HG02970 (cell line): ENCODE data around the gene HPCAL4.

Experiments used
- ATAC-seq: cut with Tn5 transposase; IDR thresholded peaks from one replicate; pipeline ENCODE4 v1.9.1; 2021; ENCODE audit warnings: mild to moderate bottlenecking, moderate library complexity, moderate number of reproducible peaks; ENCODE audit not compliant: unreplicated experiment, low FRiP score

HPCAL4 gene

DNA sequence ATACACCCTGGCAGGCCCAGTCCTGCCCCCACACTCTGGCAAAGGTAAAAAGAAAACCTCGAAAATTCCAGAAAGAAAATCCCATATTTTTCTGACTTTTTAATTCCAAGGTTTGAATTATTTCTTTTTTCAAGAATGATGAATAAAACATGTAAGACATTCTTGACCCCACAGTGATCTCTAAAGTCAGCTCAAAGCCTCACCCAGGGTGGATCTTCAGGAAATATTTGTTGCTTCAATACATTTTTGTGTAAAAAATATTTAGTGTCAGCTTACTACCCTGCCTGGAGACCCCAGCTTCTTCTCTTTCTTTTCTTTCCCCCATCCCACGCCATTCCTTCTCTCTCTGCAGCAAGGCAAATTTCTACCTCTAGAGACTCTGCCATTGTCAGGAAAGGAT, 12.3 kb downstream of the HPCAL4 start:
- no peak for ATAC-seq

DNA sequence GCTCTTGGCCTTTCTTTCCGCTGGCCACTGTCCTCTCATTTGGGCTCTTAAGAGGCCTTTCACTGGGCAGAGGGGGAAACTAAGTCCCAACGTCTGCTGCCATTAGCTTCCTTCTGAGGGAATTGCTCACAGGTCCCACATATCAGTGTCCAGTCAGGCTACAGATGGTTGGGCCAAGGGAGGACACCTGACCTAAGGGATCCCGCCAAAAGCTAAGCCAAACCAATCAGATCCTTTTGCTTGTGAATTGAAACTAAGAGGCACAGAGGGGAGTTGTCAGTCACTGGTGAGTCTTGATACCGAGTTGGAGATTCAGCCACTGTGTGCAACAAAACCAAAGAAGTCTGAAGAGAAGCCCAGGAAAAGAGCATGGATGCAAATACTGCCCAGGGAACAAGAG, 13.6 kb downstream of the HPCAL4 start:
- ATAC-seq = no peak

DNA sequence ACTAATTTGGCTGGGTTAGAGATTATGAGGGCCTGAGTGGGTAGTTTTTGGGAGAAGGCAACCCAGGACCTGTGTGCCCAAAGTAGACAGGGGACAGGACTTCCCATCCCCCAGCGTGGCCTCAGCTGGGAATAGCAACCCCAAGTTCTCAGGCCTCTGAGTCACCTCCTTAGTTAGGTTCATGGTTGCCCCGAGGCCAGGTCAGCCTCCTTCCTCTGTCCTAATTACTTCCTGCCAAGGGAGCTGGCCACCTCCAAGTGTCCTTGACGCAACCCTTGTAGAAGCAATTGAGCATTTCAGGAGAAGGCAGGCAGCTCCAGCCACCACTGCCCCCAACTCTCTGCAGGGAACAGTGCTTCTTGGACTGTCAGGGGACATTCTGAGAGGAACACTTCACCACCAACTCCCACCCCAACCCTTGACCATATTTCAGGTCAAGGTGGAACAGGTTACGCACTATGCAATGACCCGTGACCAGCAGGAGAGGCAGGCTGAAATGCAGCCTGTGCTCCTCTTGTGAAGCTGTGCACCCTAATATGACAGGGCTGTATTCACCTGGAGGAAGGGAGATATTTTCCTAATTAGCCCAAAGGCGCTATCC, 14.2 kb downstream of the HPCAL4 start:
- no peak for ATAC-seq

DNA sequence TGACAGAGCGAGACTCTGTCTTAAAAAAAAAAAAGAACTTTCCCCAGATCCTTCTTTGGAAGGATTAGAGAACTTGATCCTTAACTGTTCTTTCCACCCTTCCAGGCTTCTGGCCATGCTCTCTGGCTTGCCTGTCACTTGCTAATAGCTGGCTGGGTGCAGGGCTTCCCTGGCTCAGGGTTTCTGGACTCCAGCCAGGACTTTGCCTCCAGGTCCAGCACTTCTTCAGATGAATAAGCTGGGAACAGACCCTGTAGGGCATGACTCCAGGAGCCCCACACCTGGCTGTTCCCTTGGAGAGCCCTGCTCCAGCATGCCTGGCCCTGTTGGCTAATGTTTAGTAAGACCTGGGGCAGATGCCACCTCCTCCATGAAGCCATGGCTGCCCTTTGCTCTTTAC, 16.0 kb downstream of the HPCAL4 start:
- no peak for ATAC-seq

DNA sequence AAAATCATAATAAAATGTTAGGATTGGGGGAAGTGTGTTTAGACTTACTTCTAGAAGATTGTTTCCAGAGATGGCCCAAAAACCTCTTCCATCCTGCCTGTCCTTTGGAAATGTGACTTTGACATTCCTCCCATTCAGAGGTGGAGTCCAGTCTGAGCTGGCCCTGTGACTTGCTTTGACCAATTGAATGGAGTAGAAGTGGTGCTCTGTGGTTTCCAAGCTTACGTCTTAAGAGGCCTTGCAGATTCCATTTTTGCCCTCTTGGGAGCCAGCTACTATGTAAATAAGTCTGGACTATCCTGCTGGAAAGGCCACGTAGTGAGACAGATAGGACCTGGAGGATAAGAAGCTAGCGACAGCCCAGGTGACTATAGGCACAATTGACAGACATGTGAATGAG, 18.0 kb downstream of the HPCAL4 start:
- ATAC-seq = no peak

DNA sequence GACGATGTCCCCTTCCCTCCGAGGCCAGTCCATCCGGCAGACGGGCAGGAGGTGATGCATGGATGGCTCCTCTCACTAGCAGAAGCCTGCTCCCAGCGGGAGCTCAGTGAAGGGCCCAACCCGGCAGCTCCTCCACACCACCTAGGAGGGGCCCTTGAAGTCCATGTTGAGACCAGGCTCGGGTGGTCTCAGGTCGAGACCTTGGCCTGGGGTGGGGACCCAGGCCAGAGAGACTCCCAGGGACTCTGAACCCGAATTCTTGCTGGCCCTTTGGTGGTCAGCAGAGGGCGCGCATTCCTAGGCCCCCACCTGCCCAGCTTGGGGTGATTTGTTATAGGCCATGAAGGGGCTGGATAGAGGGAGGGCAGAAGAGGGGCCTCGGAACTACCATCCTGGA, 18.7 kb downstream of the HPCAL4 start:
- no peak for ATAC-seq

DNA sequence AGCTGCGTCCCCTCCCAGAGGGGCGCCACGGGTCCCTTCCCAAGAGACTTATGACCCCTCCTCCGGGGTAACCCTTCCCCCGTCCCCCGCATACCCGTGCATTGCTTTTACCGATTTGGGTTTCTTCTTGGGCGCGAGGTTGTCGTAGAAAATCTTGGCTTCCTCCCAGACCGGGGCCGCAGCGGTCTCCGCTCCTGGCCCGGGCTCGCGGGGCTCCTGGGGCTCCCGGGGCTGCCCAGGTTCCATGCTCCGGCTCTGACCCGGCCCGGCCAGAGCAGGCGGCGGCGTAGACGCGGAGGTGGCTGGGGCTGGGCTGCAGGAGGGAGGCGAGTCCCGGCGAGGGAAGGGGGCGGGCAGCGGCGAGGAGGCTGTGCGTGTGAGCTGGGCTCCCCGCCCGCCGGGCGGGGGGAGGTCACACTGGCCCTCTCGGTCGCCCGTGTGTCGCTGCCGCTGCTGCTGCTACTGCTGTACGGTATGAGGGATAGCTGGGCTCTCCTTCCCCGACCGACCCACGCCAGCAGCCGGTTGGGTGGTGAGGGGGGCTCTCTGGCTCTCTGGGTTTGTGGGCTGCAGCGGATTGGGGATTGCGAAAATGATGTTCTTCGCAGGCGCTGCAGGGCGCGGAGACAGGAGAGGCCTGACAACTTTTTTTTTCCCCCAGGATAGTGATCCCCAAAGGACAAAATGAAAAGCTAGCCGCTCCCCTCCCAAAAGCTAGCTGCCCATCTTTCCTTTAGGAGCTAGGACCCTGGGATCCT, 19.3 kb downstream of the HPCAL4 start, which contains the start of gene NT5C1A:
Gene NT5C1A, minus strand, starts transcription at position 315 of the 758 bp plus-strand sequence. Its CDS starts 69 bp downstream, at position 246.
- ATAC-seq = no peak

DNA sequence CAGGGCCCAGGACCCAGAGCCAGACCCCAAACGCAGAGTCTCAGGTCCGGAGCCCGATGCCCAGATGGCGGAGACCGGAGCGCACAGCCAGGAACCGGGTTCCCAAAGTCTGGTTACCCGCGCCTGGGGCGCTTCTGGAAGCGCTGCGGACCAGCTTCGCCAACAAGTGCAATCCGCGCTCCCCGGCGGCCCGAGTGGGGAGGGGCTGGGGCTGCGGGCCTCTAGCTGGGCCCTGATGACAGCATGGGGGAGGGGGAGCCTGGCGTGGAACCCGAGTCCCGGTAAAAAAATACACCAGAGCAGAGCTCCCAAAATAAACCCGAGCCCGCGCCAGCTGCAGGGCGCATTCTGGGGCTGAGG, 19.8 kb downstream of the HPCAL4 start:
- ATAC-seq = no peak

DNA sequence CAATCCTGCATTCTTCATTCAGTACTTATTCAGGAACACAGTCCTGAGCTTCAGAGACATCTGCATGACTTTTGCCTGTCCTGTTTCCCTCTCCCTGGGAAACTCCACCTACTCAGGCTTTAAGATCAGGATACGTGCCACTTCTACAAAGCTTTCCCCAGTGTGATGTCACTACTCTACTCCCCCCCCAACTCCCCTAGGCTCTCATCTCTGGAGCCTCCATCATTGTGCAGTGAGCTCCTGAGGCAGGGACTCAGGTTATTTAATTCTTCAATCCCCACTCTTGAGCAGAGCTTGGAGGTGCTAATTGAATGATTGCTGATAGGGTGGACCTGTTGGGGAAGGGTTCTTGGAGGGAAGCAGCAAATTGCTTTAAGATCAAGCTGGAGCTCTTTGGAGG, 20.5 kb downstream of the HPCAL4 start:
- no peak for ATAC-seq

DNA sequence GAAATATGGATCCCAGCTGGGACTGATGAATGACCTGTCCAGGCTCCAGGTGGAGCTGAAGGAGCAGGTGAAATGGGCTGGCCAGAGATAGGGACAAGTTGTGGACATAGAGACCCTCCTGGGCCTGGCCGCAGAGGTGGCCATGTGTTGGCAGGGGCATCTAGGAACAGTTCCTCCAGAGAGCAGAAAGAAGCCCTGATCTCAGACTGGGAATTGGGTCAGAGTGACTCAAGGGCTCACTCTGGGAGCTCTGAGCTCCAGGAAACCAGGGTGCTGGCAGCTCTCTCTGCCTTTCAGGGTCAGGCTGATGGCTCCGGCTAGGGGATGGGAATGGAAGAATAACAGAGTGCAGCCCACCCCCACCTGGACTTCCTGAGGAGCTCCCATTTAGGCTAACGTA, 22.3 kb downstream of the HPCAL4 start:
- no peak for ATAC-seq

DNA sequence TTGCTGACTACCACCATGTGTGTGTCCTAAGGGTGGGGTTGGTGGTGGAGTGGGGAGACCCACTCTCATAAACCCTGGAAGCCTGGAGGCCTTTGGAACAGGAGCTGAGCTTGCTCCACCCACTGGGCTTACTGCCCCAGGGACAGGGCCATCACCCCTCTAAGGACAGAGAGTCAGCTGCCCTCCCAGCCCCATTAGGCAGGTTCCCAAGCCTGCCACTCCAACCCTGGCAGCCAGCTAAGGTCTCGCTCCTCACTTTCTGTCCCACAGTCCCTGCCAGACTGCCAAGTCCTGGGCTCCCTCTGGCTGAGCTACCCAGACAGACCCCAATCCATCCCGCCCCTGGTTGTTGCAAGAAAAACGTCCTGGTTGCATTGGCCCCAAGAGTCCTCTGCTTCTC, 23.1 kb downstream of the HPCAL4 start:
- no peak for ATAC-seq

DNA sequence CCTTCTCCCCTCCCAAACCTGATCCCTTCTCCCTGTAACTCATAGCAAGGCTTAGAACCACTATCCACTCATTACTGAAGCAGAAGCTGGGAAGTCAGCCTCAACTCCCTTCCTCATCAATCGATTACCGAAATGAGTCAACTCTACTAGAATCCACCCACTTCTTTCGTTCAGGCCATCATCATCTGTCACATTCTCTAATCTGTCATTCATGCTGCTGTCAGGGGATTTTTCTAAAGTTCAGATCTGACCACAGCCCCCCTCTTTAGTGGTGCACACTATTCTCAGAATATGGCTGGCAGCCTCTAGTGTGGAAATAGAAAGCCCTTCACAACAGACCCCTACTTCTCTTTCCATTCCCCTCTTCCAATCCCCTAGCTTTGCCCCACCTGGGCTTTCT, 24.5 kb downstream of the HPCAL4 start:
- ATAC-seq = peak; percentile 50

DNA sequence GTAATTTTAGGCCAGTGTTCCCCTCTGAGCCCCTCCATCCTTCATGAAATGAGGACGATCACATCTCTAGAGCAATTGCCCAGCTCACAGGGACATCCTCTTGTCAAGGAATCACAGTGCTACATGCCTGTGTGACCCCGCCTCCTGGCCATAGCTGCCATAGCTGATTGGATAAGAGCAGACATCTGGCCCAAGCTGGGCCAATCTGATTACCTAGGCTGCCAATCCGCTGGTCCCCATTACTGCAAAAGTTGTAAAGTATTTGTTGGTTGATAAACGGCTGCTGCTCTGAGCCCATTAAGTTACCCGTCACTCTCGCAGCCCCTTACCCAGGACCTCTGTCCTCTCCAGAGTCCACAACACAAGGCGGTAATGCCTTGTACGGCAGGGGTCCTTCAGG, 27.7 kb downstream of the HPCAL4 start:
- no peak for ATAC-seq

DNA sequence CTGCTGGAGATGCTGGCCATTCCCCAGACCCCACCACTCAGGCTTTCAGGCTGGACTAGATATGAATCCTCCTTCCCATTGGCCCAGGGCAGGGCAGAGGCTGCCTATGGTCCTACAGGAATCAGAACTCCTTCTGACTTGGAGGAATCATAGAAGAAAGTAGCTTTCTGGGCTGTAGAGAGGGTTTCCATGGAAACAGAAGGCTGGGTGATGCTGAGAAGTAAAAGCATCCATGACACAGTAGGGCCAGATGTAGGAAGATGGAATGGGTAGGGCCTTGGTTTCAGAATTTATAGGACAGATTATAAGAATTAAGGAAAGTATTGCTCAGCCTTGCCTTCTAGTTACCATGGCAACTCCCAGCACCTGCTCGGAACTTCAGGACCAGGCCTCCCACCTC, 28.4 kb downstream of the HPCAL4 start:
- ATAC-seq = no peak

DNA sequence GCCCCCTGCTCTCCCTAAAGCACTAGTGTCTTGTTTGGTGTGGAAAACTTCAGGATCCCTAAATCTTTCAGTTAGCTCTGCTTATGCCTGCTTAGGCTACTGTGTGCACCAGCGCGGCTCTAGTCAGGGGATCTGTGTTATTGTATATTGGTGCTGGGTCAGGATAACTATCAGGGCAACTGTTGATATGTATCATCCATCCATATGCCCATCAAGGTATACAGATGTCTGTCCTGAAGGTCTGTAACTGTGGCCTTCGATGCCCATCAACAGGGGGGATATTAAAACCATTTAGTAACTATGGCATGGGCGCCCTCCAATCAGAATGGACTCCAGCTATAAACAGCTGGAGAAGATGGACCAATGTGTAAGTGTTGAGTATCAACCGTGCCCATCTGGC, 31.7 kb downstream of the HPCAL4 start:
- ATAC-seq = no peak

DNA sequence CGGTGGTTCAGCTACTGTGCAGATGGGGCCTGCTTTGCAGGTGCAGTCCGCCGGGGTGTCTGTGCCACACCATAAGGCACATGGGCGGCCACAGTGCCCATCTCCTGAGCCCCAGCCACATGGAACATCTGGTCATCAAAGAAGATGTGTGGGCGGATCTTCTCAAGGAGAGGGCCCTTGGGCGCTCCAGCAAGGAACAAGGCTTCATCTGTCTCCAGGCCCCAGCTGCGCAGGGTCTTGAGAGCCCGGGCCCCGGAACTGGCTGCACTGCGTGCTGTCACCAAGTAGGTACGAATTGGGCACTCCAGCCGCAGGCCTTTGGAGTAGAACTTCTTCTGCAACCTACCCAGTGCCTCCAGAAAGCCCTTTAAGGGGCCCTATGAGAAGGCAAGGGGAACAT, 32.1 kb downstream of the HPCAL4 start:
- ATAC-seq = no peak

DNA sequence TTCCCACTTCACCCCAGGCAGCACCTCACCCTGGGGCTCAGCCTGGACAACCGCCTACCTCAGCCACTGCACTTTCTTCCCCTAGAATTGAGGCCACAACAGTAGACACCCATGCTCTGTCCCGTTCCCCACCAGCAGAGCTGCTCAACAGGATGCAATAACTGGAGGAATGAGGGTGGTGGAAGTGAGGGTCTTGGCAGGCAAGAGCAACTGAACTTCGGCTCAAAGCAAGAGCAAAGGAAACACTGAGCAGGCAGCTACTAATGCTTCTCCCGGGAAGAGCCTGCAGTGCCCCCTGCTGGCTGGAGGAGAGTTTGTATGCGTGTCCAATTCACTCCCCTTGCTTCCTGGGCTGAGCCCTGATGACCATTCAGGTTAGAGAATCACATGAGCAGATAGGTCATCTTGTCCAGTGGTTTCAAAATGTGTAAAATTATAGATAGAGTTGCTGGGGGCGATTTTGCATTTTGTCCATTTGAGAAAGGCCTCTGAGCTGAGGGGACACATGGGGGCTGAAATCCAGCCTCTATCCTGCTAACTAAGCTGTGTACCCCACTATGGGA, 33.2 kb downstream of the HPCAL4 start:
- ATAC-seq = no peak

DNA sequence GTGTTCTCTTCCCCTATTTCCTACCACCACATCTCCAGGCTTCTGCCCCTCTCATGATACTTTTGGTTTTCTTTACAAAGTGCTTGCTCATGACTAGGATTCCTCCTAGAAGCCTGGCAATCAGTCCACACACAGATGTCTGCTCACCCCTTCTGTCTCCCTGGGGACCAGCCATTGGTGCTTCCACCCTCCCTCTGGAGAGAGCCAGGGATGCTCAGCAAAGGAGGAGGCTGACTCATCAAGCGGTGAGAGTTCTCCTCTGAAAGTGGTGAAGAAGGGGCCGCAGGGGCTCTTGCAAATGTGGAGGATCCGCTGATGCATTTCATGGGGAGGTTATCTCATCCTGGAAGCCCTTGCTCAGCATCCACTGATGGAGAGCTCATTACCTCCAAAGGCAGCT, 33.8 kb downstream of the HPCAL4 start:
- ATAC-seq = no peak

DNA sequence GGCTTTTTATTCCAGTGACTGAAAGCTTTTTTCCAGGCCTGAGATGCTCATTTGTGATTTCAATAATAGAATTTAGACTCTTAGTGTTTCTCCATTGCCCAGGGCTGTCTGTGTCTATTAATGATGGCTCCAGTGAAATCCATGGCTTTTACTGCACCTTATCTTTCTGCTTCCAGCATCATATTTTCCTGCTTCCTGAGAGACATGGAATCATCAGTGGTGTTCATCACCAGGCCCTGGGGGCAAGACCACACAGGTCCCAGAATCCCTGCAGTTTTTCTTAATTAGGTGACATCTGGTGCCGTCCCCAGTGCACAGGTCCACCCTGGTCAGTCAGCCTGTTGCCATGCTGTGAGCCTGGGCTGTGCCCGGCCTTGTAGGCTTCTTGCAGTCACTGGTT, 34.8 kb downstream of the HPCAL4 start:
- ATAC-seq = no peak

DNA sequence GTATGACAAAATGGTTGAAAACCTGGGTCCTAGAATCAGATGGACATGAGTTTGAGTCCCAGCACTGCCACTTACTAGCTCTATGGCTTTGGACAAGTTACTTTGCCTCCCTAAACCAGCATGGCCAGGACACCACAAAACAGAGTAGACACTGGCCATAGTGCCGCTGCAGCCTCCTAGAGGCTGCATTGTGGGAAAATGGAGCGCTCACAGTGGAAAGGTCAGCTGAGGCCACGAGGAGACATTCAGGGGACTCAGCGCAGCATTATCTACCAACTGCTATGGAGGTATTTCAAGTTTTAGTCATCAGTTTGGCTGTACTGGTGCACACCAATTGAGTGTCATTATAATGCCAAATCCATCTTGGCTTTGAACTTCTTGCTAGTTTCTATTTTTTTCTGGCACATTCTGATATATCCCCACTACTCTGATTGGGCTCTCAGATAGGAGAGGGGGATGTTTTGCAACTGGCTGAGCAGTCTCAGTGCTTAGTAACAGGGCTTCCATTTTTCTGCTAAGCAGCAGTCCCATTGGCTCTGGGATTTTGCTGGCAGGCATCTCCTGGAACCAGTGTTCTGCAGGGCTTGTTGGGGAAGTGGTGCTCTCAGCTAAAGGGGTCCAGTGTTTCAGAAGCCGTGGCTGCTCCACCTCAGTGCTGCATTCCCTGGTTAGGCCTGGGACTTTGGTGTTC, 35.5 kb downstream of the HPCAL4 start:
- no peak for ATAC-seq

DNA sequence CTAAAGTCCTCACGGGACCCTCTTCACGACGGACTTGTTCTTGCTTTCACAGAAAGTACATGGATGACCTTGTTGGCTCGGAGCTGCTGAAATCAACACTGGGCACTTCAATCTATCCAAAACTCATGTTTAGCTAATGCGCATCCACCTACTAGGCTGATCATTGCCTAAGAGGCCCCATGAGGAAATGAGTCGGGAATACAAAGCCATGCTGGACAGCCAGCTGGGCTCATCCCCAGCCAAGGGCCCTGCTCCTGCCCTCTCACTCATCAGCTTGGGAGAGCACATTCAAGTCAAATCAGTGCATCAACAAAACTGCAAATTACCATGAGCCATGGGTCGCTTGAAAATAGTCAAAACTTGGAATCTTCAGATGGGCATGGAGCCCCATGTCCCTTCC, 36.9 kb downstream of the HPCAL4 start:
- no peak for ATAC-seq
